NCI-H187 (cell line): ENCODE results near the gene ZBED5.
"Not testable (repeated sequence)": the region's sequence is repeated elsewhere in the genome, so short reads cannot be mapped to it uniquely, and the experiment has no call there.

Experiments
- DNase-seq, 2 experiments: peaks; one replicate each; lab custom pipeline; 2025; lab: John Stamatoyannopoulos, UW

The ZBED5 gene

DNA sequence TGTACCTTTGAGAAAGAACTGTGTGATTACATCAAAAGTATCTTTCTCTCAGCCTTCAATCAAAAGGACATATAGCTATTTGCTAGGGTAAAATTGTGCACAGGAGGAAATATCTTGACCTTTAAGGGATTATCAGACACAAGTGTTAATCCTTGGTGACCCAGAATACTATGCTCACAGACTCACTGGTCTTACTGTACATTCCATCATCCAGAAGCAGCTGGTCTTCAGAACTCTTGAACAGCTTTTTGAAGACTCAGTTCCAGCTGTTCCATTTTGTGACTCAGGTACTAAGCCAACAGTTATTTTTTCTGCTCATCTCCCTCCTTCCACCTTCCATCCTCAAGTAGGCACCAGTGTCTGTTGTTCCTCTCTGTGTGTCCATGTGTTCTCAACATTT, 19.8 kb downstream of the ZBED5 start:
- DNase-seq = no peak

DNA sequence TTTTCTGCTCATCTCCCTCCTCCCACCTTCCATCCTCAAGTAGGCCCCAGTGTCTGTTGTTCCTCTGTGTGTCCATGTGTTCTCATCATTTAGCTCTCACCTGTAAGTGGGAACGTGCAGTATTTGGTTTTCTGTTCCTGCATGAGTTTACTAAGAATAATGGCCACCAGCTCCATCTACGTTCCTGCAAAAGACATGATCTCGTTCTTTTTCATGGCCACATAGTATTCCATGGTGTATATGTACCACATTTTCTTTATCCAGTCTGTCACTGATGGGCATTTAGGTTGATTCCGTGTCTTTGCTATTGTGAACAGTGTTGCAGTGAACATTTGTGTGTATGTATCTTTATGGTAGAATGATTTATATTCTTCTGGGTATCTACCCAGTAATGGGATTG, 21.0 kb downstream of the ZBED5 start:
- not testable (repeated sequence) for DNase-seq

GRCh38 chr11:10829139-10829538, 28.7 kb downstream of the ZBED5 start:
- no peak for DNase-seq

- DNase-seq = no peak
These were observed 29.5 kb downstream of the ZBED5 start for GRCh38 chr11:10828402-10828801.

- DNase-seq = no peak
These were observed 33.0 kb downstream of the ZBED5 start for GRCh38 chr11:10824888-10825287.

GRCh38 chr11:10823152-10823579, 34.7 kb downstream of the ZBED5 start:
- no peak for DNase-seq

- not testable (repeated sequence) for DNase-seq
These were observed 35.4 kb downstream of the ZBED5 start for GRCh38 chr11:10822491-10822890.

- DNase-seq = no peak
These were observed 39.3 kb downstream of the ZBED5 start for GRCh38 chr11:10818594-10818993.

- no peak for DNase-seq
These were observed 43.9 kb downstream of the ZBED5 start for GRCh38 chr11:10813945-10814344.

- peak in 1 of 2 experiments; percentile 66 for DNase-seq
These were observed 48.3 kb downstream of the ZBED5 start for GRCh38 chr11:10809373-10810160.

GRCh38 chr11:10808553-10809372, 49.1 kb downstream of the ZBED5 start, which contains the start of gene EIF4G2:
Gene EIF4G2 (minus strand): TSS chr11:10808926.
- peak; percentile 97 to 99 for DNase-seq

DNA sequence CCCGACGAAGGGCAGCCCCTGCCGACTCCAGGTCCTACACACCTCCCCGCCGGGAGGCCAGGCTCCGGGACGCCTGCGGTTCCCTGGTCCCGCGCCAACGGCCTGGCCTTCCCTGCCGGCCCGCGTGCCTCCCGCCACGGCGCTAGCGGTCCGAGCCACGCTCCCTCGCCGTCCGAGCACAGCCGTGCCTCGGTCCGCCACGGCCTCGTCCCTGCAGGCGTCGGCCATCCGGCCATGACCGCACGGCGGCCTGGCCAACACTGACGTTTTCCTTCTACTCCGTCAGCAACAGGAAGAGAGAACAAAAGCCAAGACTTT, 49.7 kb downstream of the ZBED5 start:
- no peak for DNase-seq

- peak; percentile 51 to 61 for DNase-seq
These were observed 50.2 kb downstream of the ZBED5 start for GRCh38 chr11:10807493-10808234.

GRCh38 chr11:10806206-10806605, 51.6 kb downstream of the ZBED5 start:
- no peak for DNase-seq

DNA sequence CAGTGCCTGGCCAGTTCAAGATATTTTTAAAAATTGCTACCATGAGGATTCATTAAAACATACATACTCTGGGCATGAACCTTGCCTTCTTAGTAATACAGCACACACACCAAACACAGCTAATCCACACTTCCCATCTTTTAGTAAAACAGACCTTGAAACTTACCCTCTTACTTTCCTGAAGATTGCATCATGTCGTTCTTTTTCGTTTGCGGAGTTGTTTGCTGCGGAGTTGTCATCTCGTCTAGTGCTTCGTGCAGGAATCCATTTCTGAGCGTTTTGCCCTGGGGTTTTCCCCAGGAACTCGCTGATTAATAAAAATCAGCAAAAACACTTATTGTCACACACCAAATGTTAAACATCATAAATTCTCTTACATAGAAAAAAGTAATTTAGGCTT, 52.1 kb downstream of the ZBED5 start:
- no peak for DNase-seq

- DNase-seq = no peak
These were observed 54.2 kb downstream of the ZBED5 start for GRCh38 chr11:10803676-10804075.
